ENCODE results near the gene SUGCT.

SUGCT gene

DNA sequence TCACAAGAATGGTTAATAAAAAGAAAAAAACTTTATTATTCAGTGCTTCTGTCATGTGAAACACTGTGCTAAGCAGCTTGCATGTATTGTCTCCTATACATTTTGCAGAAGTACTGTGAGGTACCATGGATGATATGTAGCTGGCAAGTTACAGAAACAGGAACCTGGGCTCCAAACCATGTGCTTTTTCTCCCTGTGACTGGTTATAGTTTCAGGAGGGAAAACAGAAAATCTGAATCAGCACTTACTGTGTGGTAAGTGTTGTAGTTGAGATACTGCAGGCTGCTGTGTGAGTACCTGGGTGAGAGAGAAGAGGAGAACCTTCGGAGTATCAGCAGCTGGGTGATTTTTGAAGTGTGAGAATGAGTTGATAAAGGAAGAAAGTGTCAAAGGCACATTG lies 285.0 kb downstream of the SUGCT start:
- H3K27ac ChIP-seq, result no peak overlapping the region
- TF ChIP-seq ZFX (IDR thresholded peaks at IDR 0.05) (no peak), CTCF (conservative IDR thresholded peaks at IDR 0.05) (no peak)

GRCh38 chr7:40421433-40421832 lies 286.6 kb downstream of the SUGCT start:
- TF ChIP-seq ZFX (IDR thresholded peaks at IDR 0.05) (no peak), CTCF (conservative IDR thresholded peaks at IDR 0.05) (no peak)
- no peak overlapping the region for H3K27ac ChIP-seq

- no peak overlapping the region for H3K27ac ChIP-seq
- TF ChIP-seq CTCF (conservative IDR thresholded peaks at IDR 0.05) (no peak), ZFX (IDR thresholded peaks at IDR 0.05) (no peak)
Observed at GRCh38 chr7:40425696-40426095, 290.9 kb downstream of the SUGCT start.

GRCh38 chr7:40428421-40428820 lies 293.6 kb downstream of the SUGCT start:
- TF ChIP-seq CTCF (conservative IDR thresholded peaks at IDR 0.05) (no peak), ZFX (IDR thresholded peaks at IDR 0.05) (no peak)
- no peak overlapping the region for H3K27ac ChIP-seq

DNA sequence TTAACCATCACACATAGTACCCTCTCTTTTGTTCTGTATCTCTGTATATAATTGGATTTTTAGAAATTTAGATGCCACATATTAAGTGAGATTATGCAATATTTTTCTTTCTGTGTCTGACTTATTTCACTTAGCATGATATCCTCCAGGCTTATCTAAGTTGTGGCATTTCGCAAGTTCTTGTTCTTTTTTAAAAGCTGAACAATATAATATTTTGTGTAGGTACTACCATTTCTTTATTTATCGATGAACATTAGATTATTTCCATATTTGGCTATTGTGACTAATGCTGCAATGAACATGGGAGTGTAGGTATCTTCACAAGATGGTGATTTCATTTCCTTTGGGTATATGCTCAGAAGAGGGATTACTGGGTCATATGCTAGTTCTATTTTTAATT lies 295.0 kb downstream of the SUGCT start:
- no peak overlapping the region for H3K27ac ChIP-seq
- no peak for TF ChIP-seq ZFX (IDR thresholded peaks at IDR 0.05)
- no peak for TF ChIP-seq CTCF (conservative IDR thresholded peaks at IDR 0.05)

GRCh38 chr7:40432046-40432445 lies 297.2 kb downstream of the SUGCT start:
- H3K27ac ChIP-seq, result no peak overlapping the region
- TF ChIP-seq ZFX (IDR thresholded peaks at IDR 0.05), result no peak
- TF ChIP-seq CTCF (conservative IDR thresholded peaks at IDR 0.05), result no peak

DNA sequence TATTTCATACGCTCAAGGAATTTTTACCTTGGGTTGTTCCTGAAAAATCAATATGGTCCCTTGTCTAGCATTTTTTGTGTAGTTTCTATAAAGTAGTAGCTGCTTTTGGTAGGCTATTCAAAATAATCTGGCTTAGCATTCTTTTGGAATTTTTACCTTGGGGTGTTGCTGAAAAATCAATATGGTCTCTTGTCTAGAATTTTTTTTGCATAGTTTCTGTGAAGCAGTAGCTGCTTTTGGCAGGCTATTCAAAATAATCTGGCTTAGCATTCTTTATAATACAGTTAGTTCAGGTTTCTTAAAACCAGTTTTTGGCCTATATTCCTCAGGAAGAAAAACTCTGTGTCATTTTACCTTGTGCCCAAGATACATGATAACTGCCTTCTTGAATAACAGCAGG lies 301.9 kb downstream of the SUGCT start:
- no peak for TF ChIP-seq CTCF (conservative IDR thresholded peaks at IDR 0.05)
- TF ChIP-seq ZFX (IDR thresholded peaks at IDR 0.05), result no peak
- H3K27ac ChIP-seq, result no peak overlapping the region

All from C4-2B (cell line).